GM18520 (cell line): ENCODE results near the gene SPTLC1.

Experiments
- ATAC-seq: cut with Tn5 transposase; IDR thresholded peaks from one replicate; pipeline ENCODE4 v1.9.1; 2021; ENCODE audit not compliant: unreplicated experiment

Gene SPTLC1

DNA sequence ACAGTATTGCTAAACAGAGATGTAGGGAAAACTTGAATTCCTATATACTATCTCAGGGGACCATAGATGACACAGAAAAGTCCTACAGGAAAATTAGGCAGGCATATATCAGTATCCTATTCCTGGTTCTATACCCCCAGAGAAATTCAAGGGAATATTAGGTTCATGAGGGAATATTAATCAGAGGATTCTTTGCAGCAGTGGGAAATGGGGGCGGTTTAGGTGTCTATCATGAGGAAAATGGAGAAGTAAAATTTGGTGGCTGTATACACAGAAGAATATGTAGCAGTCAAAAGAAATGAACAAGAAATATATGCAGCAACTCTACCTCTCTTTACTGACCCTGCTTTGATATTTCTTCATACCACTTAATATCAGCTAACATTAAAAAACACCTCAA is 20.0 kb downstream of the SPTLC1 start:
- no peak for ATAC-seq

GRCh38 chr9:92094655-92095054 is 20.6 kb downstream of the SPTLC1 start:
- ATAC-seq = no peak

DNA sequence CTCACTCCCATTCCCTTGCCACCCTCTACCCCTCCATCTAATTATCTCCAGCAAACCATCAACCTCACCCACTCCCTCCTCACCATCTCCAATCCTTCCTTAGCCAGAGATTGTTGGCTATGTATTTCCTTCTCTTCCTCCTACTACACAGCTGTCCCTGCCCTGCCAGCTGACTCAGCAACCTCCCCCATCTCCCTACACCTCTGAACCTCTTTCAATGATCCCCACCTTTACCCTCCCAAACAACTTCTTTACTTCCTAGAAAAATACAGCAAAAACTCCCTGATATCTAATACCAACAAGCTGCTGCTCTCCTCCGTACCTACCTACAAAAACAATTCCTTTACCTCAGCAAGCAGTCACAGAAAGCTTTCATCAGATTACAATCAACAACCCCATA is 37.3 kb downstream of the SPTLC1 start:
- no peak for ATAC-seq

- no peak for ATAC-seq
Measured at GRCh38 chr9:92071634-92072033, 43.6 kb downstream of the SPTLC1 start.

DNA sequence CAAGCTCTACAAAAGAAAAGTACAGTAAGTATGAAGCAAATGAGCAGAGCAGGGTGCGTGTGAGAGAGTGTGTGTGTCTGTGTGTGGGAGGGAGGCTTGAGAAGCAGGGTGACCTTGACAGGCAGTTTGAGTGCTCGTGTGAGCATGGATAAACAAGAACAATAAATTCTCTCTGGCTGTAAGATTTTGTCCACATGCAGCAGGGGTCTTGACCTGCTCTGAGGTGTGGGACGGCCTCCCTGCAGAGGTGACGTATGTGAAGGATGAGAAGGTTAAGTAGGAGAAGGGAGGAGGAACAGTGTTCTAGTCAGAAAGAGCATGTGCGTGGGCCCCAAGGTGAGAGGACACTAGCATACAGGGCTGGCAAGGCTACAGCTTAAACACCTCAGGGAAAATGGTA is 49.0 kb downstream of the SPTLC1 start:
- no peak for ATAC-seq

DNA sequence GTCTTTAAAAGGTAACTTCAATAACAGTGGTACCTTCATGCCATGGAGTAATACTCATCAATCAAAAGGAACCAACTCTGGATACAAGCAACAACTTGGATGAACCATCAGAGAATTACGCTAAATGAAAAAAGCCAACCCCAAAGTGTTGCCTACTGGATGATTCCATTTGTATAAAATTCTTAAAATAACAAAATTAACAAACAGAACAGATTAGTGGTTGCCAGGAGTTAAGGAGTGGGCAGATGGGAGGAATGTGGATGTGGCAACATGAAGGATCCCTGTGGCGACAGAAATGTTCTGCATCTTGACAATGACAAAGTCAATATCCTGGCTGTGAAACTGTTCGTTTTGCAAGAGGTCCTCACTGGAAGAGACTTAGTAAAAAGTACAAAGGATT is 50.5 kb downstream of the SPTLC1 start:
- no peak for ATAC-seq

DNA sequence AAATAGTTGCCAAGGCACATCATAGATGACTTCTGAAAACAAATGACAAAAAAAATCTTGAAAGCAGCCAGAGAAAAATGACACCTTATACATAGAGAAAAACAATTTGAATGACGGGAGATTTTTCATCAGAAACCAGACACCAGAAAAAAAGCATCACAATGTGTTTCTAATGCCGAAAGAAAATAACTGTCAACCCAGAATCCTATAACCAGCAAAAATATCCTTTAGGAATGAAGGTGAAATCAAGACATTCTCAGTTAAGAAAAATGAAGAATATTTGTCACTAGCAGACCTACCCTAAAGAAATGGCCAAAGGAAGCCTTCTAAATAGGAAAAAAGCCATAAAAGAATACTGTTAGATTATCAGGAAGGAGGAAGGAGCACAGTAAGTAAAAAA is 54.0 kb downstream of the SPTLC1 start:
- ATAC-seq = no peak

DNA sequence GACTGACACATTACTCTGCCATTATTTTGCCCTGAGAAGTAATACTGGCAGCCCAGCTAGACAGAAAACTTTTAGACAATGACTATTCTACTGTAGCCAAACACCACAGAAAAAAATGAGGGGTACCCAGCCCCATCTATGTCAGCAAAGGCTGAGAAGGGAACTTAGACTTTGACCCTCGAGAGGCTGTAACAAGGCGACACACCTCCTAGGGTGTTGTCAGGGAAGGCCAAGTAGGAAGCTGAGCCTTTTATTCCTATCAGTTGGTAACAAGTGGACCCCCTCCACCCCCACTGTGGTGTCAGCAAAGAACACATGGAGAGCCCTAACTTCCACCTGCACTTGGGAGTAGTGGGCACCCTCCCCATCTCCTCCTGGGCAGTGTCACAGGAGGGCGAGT is 55.6 kb downstream of the SPTLC1 start:
- no peak for ATAC-seq

GRCh38 chr9:92058723-92059444 is 56.3 kb downstream of the SPTLC1 start:
- ATAC-seq = no peak

GRCh38 chr9:92058026-92058425 is 57.2 kb downstream of the SPTLC1 start:
- no peak for ATAC-seq

DNA sequence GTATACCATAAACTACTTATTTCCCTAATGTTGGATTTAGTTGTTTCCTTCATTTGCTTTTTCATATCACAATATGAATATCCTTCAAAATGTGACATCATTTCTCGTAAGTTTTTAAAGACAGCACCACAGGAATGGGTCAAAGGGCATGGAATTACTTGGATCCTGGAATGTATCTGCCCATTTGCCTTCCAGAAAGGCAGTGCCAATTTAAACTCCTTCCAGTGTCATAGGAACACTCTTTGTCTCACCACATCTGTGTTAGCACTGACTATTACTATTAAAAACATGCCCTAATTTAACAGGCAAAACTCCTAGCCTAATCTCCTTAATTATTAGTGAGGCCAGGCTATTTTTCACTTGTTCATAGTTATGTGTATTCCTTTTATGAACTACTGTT is 58.0 kb downstream of the SPTLC1 start:
- no peak for ATAC-seq

DNA sequence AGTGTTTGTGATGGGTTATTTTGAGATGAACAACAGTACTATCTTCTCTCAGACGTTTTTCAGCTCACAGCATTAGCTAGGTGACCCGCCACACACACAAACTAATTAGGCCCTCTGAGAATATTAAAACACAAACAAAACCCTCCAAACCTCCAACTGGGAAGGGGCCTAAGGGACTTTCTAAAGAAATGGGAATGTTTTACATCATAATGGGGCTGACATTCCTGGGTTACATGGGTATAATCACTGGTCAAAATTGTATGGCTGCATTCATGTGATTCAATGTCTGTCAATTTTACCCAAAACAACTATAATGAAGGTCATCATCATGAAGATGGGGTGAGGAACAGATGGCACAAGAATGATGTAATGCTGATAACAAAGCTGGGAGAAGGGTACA is 59.6 kb downstream of the SPTLC1 start:
- ATAC-seq = no peak

DNA sequence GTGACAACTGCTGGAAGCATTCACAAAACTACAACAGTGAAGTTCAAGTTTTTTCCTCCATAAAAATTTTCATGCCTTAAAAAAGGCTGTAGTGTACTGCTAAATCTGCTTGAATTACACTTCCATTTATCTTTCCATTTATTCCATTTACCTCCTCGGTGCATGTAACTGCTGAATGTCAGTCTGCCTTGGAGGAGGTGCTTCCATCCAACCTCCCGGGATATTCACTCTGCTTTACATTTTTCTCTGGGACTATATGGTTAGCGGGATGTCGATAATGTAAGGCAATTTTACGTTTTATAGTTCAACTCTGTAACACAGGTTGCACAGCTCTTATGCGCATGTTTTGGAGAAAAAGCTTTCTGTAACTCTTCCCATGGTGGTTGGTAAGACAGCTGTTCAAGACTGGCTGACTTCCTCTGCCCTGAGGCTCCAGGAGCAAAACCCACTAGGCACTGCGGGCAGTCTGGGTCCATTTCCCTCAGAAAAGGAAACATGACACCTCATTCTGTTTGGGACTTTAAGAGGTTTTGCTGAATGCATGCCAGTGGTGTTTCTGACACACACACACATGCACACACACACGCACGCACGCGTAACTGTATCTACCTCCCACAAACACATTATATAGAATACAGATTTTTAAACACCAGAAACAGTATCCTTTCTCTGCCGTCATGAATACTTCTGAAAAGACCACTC is 66.1 kb downstream of the SPTLC1 start:
- no peak for ATAC-seq

GRCh38 chr9:92047500-92047899 is 67.7 kb downstream of the SPTLC1 start:
- ATAC-seq = no peak

- ATAC-seq = no peak
Measured at GRCh38 chr9:92046676-92047075, 68.5 kb downstream of the SPTLC1 start.

- no peak for ATAC-seq
Measured at GRCh38 chr9:92044936-92045335, 70.3 kb downstream of the SPTLC1 start.

DNA sequence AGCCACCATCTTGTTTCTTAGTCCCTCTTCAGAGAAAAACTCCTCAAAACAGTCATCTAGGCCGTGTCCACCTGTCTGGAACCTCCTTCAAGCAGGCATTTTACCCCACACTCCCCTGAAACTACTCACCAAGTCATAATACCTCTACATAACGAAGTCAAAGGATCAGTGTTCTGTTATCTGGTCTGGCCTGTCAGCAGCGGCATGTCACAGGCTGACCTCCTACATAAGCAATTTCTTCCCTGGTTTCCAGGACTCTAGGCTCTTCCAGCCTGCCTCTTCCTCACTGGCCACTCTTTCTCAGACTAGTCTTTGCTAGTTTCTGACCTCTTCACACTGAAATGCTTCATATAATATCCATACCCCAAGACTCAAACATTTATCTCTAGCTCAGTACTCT is 72.2 kb downstream of the SPTLC1 start:
- no peak for ATAC-seq

GRCh38 chr9:92042260-92042659 is 73.0 kb downstream of the SPTLC1 start:
- ATAC-seq = no peak

DNA sequence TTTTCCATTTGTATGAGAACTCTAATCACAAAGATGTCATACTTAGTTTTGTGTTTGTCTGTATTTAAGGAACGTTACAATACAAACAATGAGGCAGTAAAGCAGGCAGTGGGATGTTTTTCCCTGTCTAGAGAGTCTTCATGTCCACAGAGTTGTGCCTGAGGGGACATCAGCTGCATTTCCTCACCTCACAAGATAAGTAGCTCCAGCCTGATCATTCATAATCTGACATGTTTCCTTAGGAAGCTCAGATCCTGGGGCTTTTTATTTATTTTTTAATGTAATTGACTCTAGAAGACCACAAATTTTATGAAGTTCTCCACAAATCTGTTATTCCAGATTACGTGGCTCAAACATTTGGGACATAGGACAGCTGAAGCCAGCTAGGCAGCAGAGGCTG is 78.5 kb downstream of the SPTLC1 start:
- ATAC-seq = no peak

DNA sequence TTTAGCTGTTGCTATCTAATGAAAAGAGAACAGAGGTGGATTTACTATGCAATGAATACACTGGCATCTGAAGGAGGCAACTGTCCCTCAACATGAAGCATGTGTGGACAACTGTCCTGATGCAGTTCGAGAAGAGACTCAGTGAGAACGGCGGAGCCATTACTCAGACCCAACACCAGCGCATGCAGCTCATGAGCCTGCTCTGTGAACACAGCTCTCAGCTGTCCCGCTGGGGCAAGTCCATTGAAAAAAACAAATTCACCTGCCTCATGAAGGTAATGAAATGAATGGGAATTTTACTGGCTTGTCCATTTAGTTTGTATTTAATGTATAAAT is 78.8 kb downstream of the SPTLC1 start:
- ATAC-seq = no peak

DNA sequence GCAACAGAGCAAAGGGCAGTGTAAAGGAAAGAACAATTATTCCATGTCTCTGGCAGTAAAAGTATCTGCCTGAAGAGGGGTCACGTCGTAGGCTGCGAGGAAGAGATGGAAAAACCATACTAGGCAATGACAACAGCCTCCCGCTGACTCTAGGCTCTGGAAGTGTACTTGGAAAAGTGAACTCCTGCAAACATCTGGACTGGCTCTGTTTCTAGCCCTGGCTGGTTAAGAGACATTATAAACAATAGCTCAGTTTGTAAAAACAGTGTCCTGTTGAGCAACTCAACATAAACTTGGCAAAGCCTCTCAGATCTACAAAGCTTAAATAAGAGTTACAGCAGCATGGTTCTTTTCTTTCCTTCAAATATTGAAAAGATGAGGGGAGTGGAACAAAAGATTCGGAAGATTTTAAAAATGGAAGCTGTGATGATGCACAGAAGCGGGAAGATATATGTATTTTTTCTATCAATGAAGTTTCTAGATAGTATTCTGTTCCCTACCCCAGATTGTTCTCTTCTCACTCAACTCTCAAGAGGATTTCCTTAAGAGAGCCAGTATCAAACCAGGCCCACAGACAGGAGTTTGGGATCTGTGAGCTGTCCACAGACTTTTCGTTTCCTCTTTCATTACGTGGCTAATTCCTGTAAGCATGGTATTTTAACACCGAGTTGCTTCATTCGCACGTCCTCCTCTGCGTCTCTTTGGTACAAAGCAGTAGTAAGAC is 79.4 kb downstream of the SPTLC1 start:
- no peak for ATAC-seq

DNA sequence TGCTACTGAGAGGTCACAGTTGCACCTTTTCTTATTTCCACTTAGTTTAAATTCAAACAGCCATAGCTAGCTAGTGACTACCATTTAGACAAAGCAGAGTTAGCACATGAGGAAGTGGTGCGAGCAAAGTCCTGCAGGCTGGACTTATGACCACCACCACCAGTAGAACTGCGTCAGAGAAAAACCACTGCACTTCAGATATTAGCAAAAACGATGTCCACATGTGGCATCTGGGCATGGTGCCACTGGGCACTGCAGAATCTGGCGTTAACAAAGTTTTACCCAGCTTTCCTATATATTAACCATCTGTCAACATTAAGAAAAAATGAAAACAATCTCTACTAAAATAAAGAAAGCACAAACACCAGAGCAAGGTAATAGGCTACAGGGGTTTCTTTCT is 80.1 kb downstream of the SPTLC1 start:
- ATAC-seq = no peak
